Panc1 (cell line): Measurements from ENCODE around the gene NEURL1B.

ENCODE experiments used
- CTCF ChIP-seq: fragments of 450-650 bp; IDR thresholded peaks from 2 replicates; pipeline ENCODE4 v1.5.1; 2017; ENCODE audit warnings: mild to moderate bottlenecking
- POLR2AphosphoS5 ChIP-seq: IDR thresholded peaks from 2 replicates; pipeline ENCODE4 v1.6.1; 2012; ENCODE audit warnings: mild to moderate bottlenecking, low read depth, low read length, moderate library complexity
- SIN3A ChIP-seq: IDR thresholded peaks from 2 replicates; pipeline ENCODE4 v1.6.1; 2012; ENCODE audit warnings: low read depth, mild to moderate bottlenecking, low read length, moderate library complexity, borderline replicate concordance; ENCODE audit not compliant: insufficient read depth
- TCF7L2 ChIP-seq: IDR thresholded peaks from 2 replicates; pipeline ENCODE4 v1.6.1; 2011; ENCODE audit warnings: mild to moderate bottlenecking, low read depth, low read length, inconsistent platforms
- TF ChIP-seq, protein P1 (sequence below), 2 experiments: IDR thresholded peaks; 2 replicates each; pipeline ENCODE4 v1.6.1; 2011 to 2012; ENCODE audit warnings: low read depth in 2 of 2, control low read depth in 1 of 2, low read length in 1 of 2, mild to moderate bottlenecking in 1 of 2, moderate library complexity in 1 of 2; ENCODE audit not compliant: insufficient read depth in 1 of 2

- TF ChIP-seq, protein P1, sequence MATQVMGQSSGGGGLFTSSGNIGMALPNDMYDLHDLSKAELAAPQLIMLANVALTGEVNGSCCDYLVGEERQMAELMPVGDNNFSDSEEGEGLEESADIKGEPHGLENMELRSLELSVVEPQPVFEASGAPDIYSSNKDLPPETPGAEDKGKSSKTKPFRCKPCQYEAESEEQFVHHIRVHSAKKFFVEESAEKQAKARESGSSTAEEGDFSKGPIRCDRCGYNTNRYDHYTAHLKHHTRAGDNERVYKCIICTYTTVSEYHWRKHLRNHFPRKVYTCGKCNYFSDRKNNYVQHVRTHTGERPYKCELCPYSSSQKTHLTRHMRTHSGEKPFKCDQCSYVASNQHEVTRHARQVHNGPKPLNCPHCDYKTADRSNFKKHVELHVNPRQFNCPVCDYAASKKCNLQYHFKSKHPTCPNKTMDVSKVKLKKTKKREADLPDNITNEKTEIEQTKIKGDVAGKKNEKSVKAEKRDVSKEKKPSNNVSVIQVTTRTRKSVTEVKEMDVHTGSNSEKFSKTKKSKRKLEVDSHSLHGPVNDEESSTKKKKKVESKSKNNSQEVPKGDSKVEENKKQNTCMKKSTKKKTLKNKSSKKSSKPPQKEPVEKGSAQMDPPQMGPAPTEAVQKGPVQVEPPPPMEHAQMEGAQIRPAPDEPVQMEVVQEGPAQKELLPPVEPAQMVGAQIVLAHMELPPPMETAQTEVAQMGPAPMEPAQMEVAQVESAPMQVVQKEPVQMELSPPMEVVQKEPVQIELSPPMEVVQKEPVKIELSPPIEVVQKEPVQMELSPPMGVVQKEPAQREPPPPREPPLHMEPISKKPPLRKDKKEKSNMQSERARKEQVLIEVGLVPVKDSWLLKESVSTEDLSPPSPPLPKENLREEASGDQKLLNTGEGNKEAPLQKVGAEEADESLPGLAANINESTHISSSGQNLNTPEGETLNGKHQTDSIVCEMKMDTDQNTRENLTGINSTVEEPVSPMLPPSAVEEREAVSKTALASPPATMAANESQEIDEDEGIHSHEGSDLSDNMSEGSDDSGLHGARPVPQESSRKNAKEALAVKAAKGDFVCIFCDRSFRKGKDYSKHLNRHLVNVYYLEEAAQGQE (IDR thresholded peaks at IDR 0.05; ENCODE audit: insufficient read depth in 1 of 2, low read depth in 2 of 2, low read length in 1 of 2): no peak
- TF ChIP-seq CTCF (no peak), TCF7L2 (no peak), POLR2AphosphoS5 (no peak), SIN3A (no peak)
These were observed 78.1 kb downstream of the NEURL1B start for GRCh38 chr5:172719211-172719610.
